H1 (cell line): Measurements from ENCODE around the gene BRD7. TPM values are rescaled to one million over a fixed set of nuclear protein-coding genes. Genes with fewer than 3 reads are reported as not detected.

ENCODE experiments used
- CTCF ChIA-PET: fragments of 300-600 bp; sonication (Branson Sonifier 250); formaldehyde crosslinking; loops from one replicate; lab custom pipeline; 2021; ENCODE audit not compliant: partially characterized antibody; lab: Charles Lee
- POLR2A ChIA-PET: fragments of 300-600 bp; sonication (Branson Sonifier 250); formaldehyde crosslinking; loops from one replicate; lab custom pipeline; 2021; ENCODE audit warnings: inconsistent platforms; ENCODE audit not compliant: partially characterized antibody; lab: Charles Lee
- DNase-seq, 2 experiments: peaks; one replicate each; pipeline versions ENCODE4 v3.0.0 to v3.0.0-alpha.2; 2010 to 2022; ENCODE audit warnings: low spot score in 2 of 2, low read depth in 1 of 2, mixed read lengths in 1 of 2
- FAIRE-seq: peaks from 2 replicates; lab custom pipeline; 2011; peaks lifted over from hg19 to GRCh38; lab: Jason Lieb, UNC
- H2AFZ ChIP-seq: 2 replicates; pipeline ENCODE4 v1.8.1; 2012; ENCODE audit warnings: low read length, inconsistent platforms
- H2AK5ac ChIP-seq: 2 replicates; pipeline ENCODE4 v1.6.1; 2013; ENCODE audit warnings: low read depth, low read length
- H2BK120ac ChIP-seq: replicated peaks from 2 replicates; pipeline ENCODE3; 2013; ENCODE audit warnings: low read depth, low read length, inconsistent platforms
- H2BK12ac ChIP-seq: 2 replicates; pipeline ENCODE4 v1.6.1; 2013; ENCODE audit warnings: low read depth, low read length
- H2BK15ac ChIP-seq: 2 replicates; pipeline ENCODE4 v1.6.1; 2013; ENCODE audit warnings: low read length
- H2BK20ac ChIP-seq: 2 replicates; pipeline ENCODE4 v1.6.1; 2013; ENCODE audit warnings: low read length
- H2BK5ac ChIP-seq: 2 replicates; pipeline ENCODE4 v1.6.1; 2013; ENCODE audit warnings: low read depth, low read length
- H3K14ac ChIP-seq: 2 replicates; pipeline ENCODE4 v1.6.1; 2013; ENCODE audit warnings: inconsistent platforms; ENCODE audit not compliant: insufficient read length
- H3K18ac ChIP-seq: 2 replicates; pipeline ENCODE4 v1.6.1; 2013; ENCODE audit warnings: low read length; ENCODE audit errors: extremely low read depth
- H3K23ac ChIP-seq: 2 replicates; pipeline ENCODE4 v1.6.1; 2013; ENCODE audit warnings: inconsistent platforms; ENCODE audit not compliant: insufficient read length
- H3K23me2 ChIP-seq: 2 replicates; pipeline ENCODE4 v1.6.1; 2013; ENCODE audit warnings: low read depth, low read length
- H3K27ac ChIP-seq: 2 replicates; pipeline ENCODE4 v1.6.1; 2011; ENCODE audit warnings: low read depth, low read length, inconsistent platforms
- H3K27me3 ChIP-seq, 4 experiments: replicated peaks in 1 of 4; 1 replicate in 1 of 4; 2 replicates in 3 of 4; pipeline versions ENCODE4 v1.6.1 to v1.8.1; 2011 to 2013; ENCODE audit warnings: low read length in 3 of 4, mild to moderate bottlenecking in 3 of 4, inconsistent platforms in 2 of 4, mixed read lengths in 2 of 4, moderate library complexity in 1 of 4; ENCODE audit not compliant: control insufficient read depth in 3 of 4, insufficient read depth in 3 of 4; ENCODE audit errors: extremely low read depth in 1 of 4
- H3K36me3 ChIP-seq, 4 experiments: 2 replicates each; pipeline versions ENCODE4 v1.6.1 to v1.8.1; 2011 to 2013; ENCODE audit warnings: mild to moderate bottlenecking in 4 of 4, low read length in 3 of 4, moderate library complexity in 2 of 4, control low read depth in 1 of 4, inconsistent platforms in 1 of 4; ENCODE audit not compliant: insufficient read depth in 4 of 4, control insufficient read depth in 2 of 4
- H3K4ac ChIP-seq: replicated peaks from 2 replicates; pipeline ENCODE3; 2013; ENCODE audit warnings: low read length, low read depth, mixed read lengths, inconsistent platforms; ENCODE audit not compliant: insufficient read length
- H3K4me1 ChIP-seq, 4 experiments: replicated peaks in 1 of 4; 1 replicate in 1 of 4; 2 replicates in 3 of 4; pipeline versions ENCODE4 v1.6.1 to v1.8.1; 2011 to 2013; ENCODE audit warnings: low read length in 3 of 4, inconsistent platforms in 2 of 4, mixed read lengths in 1 of 4; ENCODE audit not compliant: insufficient read depth in 4 of 4, control insufficient read depth in 3 of 4
- H3K4me2 ChIP-seq, 2 experiments: 2 replicates each; pipeline versions ENCODE4 v1.6.1 to v1.8.1; 2011 to 2013; ENCODE audit warnings: low read depth in 2 of 2, low read length in 2 of 2, control low read depth in 1 of 2, inconsistent platforms in 1 of 2, mild to moderate bottlenecking in 1 of 2; ENCODE audit not compliant: insufficient read depth in 1 of 2
- H3K4me3 ChIP-seq, 4 experiments: fragments of 200-600, 300-600 bp in 1 of 4; sonication (generic), shearing (Covaris generic), sonication (Bioruptor Twin) in 1 of 4; 2 replicates each; pipeline versions ENCODE4 v1.5.1 to v1.8.1; 2011 to 2016; ENCODE audit warnings: low read length in 4 of 4, low read depth in 3 of 4, control low read depth in 2 of 4, inconsistent platforms in 2 of 4, mild to moderate bottlenecking in 2 of 4, mixed read lengths in 1 of 4, moderate library complexity in 1 of 4; ENCODE audit not compliant: insufficient read depth in 2 of 4; ENCODE audit errors: extremely low read depth in 1 of 4
- H3K56ac ChIP-seq: replicated peaks from 2 replicates; pipeline ENCODE3; 2013; ENCODE audit warnings: low read depth, mild to moderate bottlenecking, mixed read lengths, low read length, inconsistent platforms; ENCODE audit not compliant: insufficient read length
- H3K79me1 ChIP-seq: 2 replicates; pipeline ENCODE4 v1.6.1; 2013; ENCODE audit warnings: low read depth, low read length, control low read depth
- H3K79me2 ChIP-seq, 2 experiments: 2 replicates each; pipeline versions ENCODE4 v1.6.1 to v1.8.1; 2012 to 2013; ENCODE audit warnings: low read length in 2 of 2, mild to moderate bottlenecking in 2 of 2, inconsistent platforms in 1 of 2; ENCODE audit not compliant: insufficient read depth in 2 of 2, control insufficient read depth in 1 of 2
- H3K9ac ChIP-seq, 4 experiments: replicated peaks in 1 of 4; 1 replicate in 1 of 4; 2 replicates in 3 of 4; pipeline versions ENCODE4 v1.6.1 to v1.8.1; 2011 to 2013; ENCODE audit warnings: low read depth in 3 of 4, low read length in 3 of 4, control low read depth in 2 of 4, mild to moderate bottlenecking in 2 of 4, moderate library complexity in 2 of 4, inconsistent platforms in 1 of 4; ENCODE audit errors: extremely low read depth in 1 of 4
- H3K9me3 ChIP-seq, 2 experiments: 2 replicates each; pipeline versions ENCODE4 v1.6.1 to v1.8.1; 2012 to 2013; ENCODE audit warnings: mild to moderate bottlenecking in 2 of 2, moderate library complexity in 2 of 2, control low read depth in 1 of 2, inconsistent platforms in 1 of 2, low read depth in 1 of 2, low read length in 1 of 2, mixed read lengths in 1 of 2; ENCODE audit not compliant: insufficient read depth in 2 of 2
- H4K20me1 ChIP-seq, 2 experiments: replicated peaks in 1 of 2; 2 replicates each; pipeline versions ENCODE3 to v1.8.1; 2011 to 2013; ENCODE audit warnings: inconsistent platforms in 2 of 2, low read length in 2 of 2, mild to moderate bottlenecking in 1 of 2; ENCODE audit not compliant: insufficient read depth in 2 of 2, control insufficient read depth in 1 of 2
- H4K5ac ChIP-seq: 2 replicates; pipeline ENCODE4 v1.6.1; 2013; ENCODE audit warnings: low read length, low read depth, mixed read lengths, inconsistent platforms; ENCODE audit not compliant: insufficient read length
- H4K8ac ChIP-seq: 2 replicates; pipeline ENCODE4 v1.8.0; 2013; ENCODE audit warnings: mild to moderate bottlenecking, moderate library complexity, low read length, inconsistent platforms; ENCODE audit not compliant: insufficient read depth; ENCODE audit errors: extremely low read depth
- H4K91ac ChIP-seq: replicated peaks from 2 replicates; pipeline ENCODE3; 2013; ENCODE audit warnings: low read length, mixed read lengths, inconsistent platforms; ENCODE audit not compliant: insufficient read length
- FOSL1 ChIP-seq: IDR thresholded peaks from 2 replicates; pipeline ENCODE4 v1.6.1; 2011; ENCODE audit warnings: mild to moderate bottlenecking, low read depth, low read length, moderate library complexity; ENCODE audit not compliant: insufficient read depth
- RAD21 ChIP-seq, 2 experiments: IDR thresholded peaks in 1 of 2; conservative IDR thresholded peaks in 1 of 2; 2 replicates each; pipeline ENCODE4 v1.6.1; 2011; ENCODE audit warnings: low read depth in 2 of 2, low read length in 2 of 2, improper control_type of control experiment in 1 of 2, inconsistent platforms in 1 of 2, mild to moderate bottlenecking in 1 of 2, moderate library complexity in 1 of 2
- WGBS, 2 experiments: shearing (Covaris generic) in 1 of 2; methylation state at CpG; one replicate each; pipeline versions ENCODE4 v1.1.6 to v1.1.7; 2013 to 2015; ENCODE audit warnings: low lambda C conversion rate in 2 of 2, mixed read lengths in 2 of 2, inconsistent platforms in 1 of 2, low coverage in 1 of 2, missing lambda C conversion rate in 1 of 2; ENCODE audit not compliant: insufficient replicate concordance in 2 of 2, insufficient coverage in 1 of 2, insufficient read length in 1 of 2; ENCODE audit errors: extremely low coverage in 1 of 2, missing lambda C conversion rate in 1 of 2; 5-methylcytosine and 5-hydroxymethylcytosine counted together
- polyA plus RNA-seq, 7 experiments: library from polyadenylated mRNA; depleted of rRNA in 3 of 7; stranded (reverse) in 5 of 7; unstranded in 2 of 7; fragments of >200 nt in 5 of 7; fragments of 200-250 nt in 2 of 7; gene quantifications; 1 replicate in 5 of 7; 2 replicates in 1 of 7; 4 replicates in 1 of 7; pipeline versions ENCODE4 v1.2.1 to v1.2.3, GENCODE V29; 2011 to 2013; ENCODE audit warnings: missing spikeins in 2 of 7, mixed read lengths in 2 of 7
- total RNA-seq: library from RNA; stranded (reverse); fragmentation: NEBNext Ultra II Directional; extraction: Animal tissue kit (Norgen Biotek cat#: 25700); gene quantifications from 2 replicates; pipeline ENCODE4 v1.2.1, GENCODE V29; 2021
- TF ChIP-seq, protein P1 (sequence below), 3 experiments: IDR thresholded peaks; 1 replicate in 2 of 3; 2 replicates in 1 of 3; pipeline versions ENCODE4 v1.5.1 to v1.6.1; 2011; ENCODE audit warnings: low read length in 3 of 3, mild to moderate bottlenecking in 3 of 3, inconsistent platforms in 2 of 3, low read depth in 1 of 3, moderate library complexity in 1 of 3; ENCODE audit not compliant: insufficient read depth in 1 of 3; ENCODE audit errors: control extremely low read depth in 1 of 3

Gene BRD7
- total and polyA plus RNA-seq, 2 of the 8 experiments (the other 6 are each of a cell fraction or from before 2014, with no cell fraction given) = 42.5 to 120 TPM

DNA sequence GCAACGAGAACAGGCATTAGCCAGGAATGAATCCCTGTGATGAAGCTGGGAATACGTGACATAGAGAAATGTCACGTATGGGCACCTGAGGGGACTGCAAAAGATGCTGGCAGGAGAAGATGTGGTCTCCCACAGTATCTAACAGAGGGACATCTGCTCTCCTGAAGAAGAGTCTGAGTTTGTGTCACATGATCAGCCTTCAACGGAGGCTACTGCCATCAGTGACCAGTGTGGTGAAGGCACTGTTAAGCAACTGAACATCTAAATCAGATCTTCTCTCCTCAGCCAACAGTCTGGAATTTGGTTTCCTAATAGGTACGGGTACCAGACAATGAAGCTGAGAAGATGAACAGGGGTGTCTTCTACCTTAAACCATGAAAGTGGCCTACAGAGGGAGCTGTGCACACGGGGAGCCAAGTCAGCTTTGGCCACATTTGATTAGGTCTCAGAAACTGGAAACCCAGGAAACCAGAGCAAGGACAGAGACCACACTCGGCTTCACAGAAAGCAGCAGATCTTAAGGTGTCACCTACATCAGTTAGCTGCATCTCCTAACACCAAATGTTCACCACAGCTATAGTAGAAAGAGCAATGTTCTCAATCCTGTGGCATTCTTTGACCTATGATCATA is 41.8 kb downstream of the BRD7 start:
- Histone ChIP-seq H4K5ac (no peak overlapping the region), H3K27me3 (no peaks in the 10 kb centered on the region), H3K18ac (no peak overlapping the region), H2BK120ac (no peak overlapping the region), H3K9me3 (no peaks in the 10 kb centered on the region), H3K79me2 (no peaks in the 10 kb centered on the region), H3K56ac (no peak overlapping the region), H3K4me1 (no peaks in the 10 kb centered on the region), H3K36me3 (peaks cover 6 to 54% (median 30%) of the 10 kb centered on the region in 4 experiments; a peak in 7 of 8 replicates), H2AK5ac (no peak overlapping the region), H2BK12ac (no peak overlapping the region), H4K91ac (no peak overlapping the region), H3K4me2 (no peak overlapping the region), H3K23ac (no peak overlapping the region), H3K27ac (no peak overlapping the region), H4K20me1 (peaks cover 2 to 5% of the 10 kb centered on the region in 2 experiments), H2AFZ (no peak overlapping the region), H3K9ac (no peak overlapping the region), H3K14ac (no peak overlapping the region), H2BK5ac (no peak overlapping the region), H3K23me2 (no peaks in the 10 kb centered on the region), H2BK15ac (no peak overlapping the region), H2BK20ac (no peak overlapping the region), H3K79me1 (no peaks in the 10 kb centered on the region; the same call in 1 of the 2 replicates), H3K4ac (no peak overlapping the region), H4K8ac (no peak overlapping the region), H3K4me3 (no peak overlapping the region)
- ChIA-PET CTCF (interaction anchor here (0.6 to 7.5 kb wide), 29 partner anchors 10 to 351 kb away, joined by 3 to 92 read pairs (median 4); no protein-coding TSS in a partner anchor), POLR2A (interaction anchor here (0.8 to 1.1 kb wide), 5 partner anchors 12 to 49 kb away, joined by 3 to 5 read pairs (median 4); no protein-coding TSS in a partner anchor)
- TF ChIP-seq RAD21 (IDR thresholded peaks at IDR 0.05 in 1 of 2, conservative IDR thresholded peaks at IDR 0.05 in 1 of 2; ENCODE audit: low read depth in 2 of 2, low read length in 2 of 2) (peak; percentile 59 to 66), FOSL1 (no peak)
- TF ChIP-seq, protein P1, sequence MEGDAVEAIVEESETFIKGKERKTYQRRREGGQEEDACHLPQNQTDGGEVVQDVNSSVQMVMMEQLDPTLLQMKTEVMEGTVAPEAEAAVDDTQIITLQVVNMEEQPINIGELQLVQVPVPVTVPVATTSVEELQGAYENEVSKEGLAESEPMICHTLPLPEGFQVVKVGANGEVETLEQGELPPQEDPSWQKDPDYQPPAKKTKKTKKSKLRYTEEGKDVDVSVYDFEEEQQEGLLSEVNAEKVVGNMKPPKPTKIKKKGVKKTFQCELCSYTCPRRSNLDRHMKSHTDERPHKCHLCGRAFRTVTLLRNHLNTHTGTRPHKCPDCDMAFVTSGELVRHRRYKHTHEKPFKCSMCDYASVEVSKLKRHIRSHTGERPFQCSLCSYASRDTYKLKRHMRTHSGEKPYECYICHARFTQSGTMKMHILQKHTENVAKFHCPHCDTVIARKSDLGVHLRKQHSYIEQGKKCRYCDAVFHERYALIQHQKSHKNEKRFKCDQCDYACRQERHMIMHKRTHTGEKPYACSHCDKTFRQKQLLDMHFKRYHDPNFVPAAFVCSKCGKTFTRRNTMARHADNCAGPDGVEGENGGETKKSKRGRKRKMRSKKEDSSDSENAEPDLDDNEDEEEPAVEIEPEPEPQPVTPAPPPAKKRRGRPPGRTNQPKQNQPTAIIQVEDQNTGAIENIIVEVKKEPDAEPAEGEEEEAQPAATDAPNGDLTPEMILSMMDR (IDR thresholded peaks at IDR 0.05; ENCODE audit: control extremely low read depth in 1 of 3, insufficient read depth in 1 of 3, low read depth in 1 of 3, low read length in 3 of 3) = peak; percentile 43 to 72 (median 69)
- WGBS, 2 experiments = 84% methylated on average over 7 of the region's 7 CpGs; no CpG with 5 or more reads in 1 of the 2 experiments
- peak in 1 of 2 experiments; percentile 58 for DNase-seq
- FAIRE-seq = peak; percentile 79
